GM21576 (cell line): ENCODE data around the gene TSSK1B.
"Not testable (repeated sequence)": the region's sequence is repeated elsewhere in the genome, so short reads cannot be mapped to it uniquely, and the experiment has no call there.

Source experiments
- ATAC-seq: cut with Tn5 transposase; IDR thresholded peaks from one replicate; pipeline ENCODE4 v1.9.1; 2021; ENCODE audit warnings: mild to moderate bottlenecking, moderate library complexity; ENCODE audit not compliant: unreplicated experiment

The TSSK1B gene

DNA sequence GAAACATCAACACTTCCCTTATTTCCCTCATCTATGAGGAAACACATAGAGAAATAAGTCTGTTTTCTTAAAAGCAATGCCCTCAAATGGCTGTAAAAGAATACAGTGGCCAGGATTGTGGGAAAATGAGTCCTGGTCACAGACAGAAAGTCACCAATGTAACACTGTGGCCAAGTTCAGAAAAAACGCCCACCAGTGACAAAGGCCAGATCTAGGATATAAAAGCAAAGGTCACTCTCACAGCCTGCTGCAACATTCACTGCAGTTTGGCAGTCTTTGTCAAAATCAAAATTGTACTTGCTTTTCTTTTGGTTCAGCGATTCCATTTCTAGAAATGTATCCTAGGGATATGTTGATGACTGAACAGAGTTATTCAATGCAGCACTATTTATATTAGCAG lies 30.5 kb downstream of the TSSK1B start:
- ATAC-seq, result no peak

DNA sequence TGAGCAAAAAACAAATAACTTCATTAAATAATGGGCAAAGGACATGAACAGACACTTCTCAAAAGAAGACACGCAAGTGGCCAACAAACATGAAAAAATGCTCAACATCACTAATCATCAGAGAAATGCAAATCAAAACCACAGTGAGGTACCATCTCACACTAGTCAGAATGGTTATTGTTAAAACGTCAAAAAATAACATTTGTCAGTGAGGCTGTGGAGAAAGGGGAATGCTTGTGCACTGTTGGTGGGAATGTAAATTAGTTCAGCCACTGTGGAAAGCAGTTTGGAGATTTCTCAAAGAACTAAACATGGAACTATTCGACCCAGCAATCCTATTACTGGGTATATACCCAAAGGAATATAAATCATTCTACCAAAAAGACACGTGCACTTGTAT lies 36.8 kb downstream of the TSSK1B start:
- ATAC-seq, result not testable (repeated sequence)

DNA sequence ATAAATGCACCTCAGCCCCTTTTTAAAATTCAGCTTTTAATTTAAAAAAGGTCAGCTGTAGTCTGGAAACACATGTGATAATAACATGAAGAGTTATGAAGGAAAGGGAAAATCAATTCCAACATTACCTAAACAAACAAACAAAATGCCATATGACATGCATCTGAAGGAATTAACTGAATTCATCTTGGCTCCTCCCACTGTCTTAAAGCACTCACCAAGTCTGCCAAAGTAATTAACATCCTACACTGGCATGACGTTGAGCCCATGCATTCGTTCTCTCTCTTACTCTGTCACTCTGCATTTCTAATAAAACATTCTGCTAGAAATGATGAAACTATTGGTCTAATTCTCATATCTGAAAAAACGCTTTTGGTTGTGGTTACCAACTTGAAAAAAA lies 37.7 kb downstream of the TSSK1B start:
- no peak for ATAC-seq

- ATAC-seq, result no peak
These were observed 40.1 kb downstream of the TSSK1B start for GRCh38 chr5:113394658-113395057.

DNA sequence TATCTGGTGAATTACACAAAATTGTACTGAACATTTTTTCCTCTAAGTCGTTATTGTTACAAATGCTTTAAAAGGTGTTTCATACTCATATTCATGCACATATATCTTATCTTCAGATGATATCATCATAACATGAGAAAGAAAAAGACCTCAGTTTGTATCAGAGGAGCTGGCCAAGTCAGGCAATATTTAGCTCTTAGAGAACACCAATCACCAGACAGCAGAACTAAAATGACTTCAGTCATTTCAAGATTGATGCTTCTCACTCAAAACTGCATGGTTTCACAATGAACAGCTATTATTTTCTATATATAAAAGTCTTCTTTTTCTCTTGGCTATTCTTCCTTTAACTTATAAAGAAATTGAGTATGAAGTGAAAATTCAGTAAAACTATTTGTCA lies 44.6 kb downstream of the TSSK1B start:
- no peak for ATAC-seq

DNA sequence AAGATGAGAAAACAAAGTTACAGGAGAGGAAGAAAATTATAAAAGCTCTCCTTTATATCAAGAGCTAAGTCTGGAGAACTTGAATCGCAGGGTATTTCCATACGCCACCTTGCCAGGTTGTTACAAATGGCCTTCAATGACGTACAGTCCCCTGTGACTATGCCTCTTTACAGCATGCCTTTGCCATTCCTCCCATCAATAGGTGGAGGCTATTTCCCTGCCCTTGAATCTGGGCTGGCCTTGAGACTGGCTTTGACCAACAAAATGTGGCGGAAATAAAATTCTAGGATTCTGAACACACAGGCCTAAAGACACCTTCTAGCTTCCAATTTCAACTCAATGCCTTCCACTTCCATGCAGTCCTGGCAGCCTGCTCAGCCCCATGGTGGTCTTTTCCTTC lies 45.7 kb downstream of the TSSK1B start:
- no peak for ATAC-seq

- ATAC-seq, result no peak
These were observed 46.9 kb downstream of the TSSK1B start for GRCh38 chr5:113387844-113388243.

DNA sequence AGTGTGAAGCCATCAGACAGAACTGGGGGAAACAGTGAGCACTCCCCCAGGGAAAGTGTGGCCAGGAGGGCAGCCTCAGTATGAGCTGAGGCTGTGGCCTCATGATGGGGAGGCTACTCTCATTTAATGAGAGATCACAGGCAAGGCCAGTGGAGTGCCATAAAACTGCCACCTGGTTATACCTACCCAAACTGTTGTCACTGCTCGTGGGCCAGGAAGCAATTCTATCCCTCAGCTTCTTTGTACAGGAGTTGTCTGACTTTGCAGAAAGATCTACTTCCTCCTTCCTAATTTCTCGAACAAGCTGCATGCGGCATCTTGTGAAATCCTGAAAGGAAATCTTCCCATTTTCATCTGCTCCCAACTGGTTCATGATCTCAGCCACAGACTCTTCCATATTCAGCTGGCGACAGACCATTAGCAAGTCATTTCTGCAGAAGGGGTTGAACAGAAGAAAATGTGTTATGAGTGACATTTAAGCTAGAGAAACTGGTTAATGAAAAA lies 50.0 kb downstream of the TSSK1B start:
- ATAC-seq, result no peak

DNA sequence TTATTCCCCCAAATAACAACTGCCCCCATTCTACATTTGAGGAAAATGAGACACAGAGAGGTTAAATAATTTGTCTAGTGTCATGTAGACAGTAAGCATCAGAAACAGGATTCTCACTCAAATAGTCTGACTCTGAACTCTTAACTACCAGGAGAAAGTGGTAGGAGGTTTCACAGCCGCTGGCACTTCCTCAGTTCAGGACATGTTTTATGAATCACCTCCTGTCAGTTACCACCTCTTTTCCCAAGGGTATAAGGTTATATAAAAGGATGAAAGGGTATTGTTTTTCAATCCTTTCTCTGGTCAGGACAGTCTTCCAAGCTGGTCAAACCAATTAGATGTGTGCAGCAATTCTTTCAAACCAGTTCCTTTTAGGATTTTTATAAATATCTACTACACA lies 52.1 kb downstream of the TSSK1B start:
- ATAC-seq, result no peak
